ENCODE results near the gene YOD1.

The YOD1 gene

DNA sequence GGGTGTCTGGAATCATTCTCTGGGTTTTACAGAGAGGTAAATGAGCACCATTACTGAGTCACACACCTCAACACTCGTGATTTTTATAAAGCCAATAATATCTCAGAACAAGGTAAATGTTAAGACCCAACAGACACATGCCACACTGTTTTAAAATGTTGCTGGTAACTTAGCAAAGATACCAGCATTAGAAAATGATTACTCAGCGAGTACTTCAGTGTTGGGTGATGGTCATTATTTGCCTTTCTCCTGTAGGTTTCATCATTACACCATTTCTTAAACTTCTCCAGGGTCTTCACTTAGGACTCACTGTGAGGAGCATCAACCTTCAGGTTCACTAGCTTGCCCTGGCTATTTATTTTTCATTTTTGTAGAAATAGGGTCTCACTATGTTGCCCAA, 30.8 kb upstream of the YOD1 start:
- no peak overlapping the region for H3K9ac ChIP-seq (ENCODE audit: low read length in 2 of 2)
- H3K9me3 ChIP-seq (ENCODE audit: control insufficient read depth in 2 of 2, low read length in 2 of 2), result no peaks in the 10 kb centered on the region
- H3K4me1 ChIP-seq (ENCODE audit: control insufficient read depth, insufficient read depth, low read length), result peaks cover 4% of the 10 kb centered on the region
- no peak overlapping the region for H3K27ac ChIP-seq (ENCODE audit: low read length)
- H3K36me3 ChIP-seq (ENCODE audit: control insufficient read depth in 2 of 2, insufficient read depth in 2 of 2, low read length in 2 of 2), result peaks cover 0 to 3% of the 10 kb centered on the region in 2 donors
- H3K27me3 ChIP-seq (ENCODE audit: control insufficient read depth in 1 of 2, insufficient read depth in 2 of 2, low read length in 2 of 2), result no peaks in the 10 kb centered on the region
- H3K4me3 ChIP-seq (ENCODE audit: low read length in 2 of 2), result no peak overlapping the region

DNA sequence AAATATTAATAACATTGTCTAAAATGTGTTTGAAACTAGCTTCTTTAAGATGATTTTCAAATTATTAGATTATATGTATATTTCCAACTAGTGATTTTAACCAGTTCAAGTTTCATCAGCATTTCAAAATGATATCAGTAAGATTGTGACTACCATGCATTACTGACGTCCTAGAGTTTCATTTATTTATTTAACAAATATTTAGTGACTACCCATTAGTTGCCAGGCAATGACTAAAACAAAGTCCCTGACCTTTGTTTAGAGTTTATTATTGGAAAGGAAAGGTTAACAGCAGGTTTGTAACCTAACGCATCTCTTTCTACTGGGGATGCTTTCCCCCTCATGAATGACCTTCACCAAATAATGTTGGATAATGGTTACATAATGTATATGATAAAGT, 30.1 kb upstream of the YOD1 start:
- Histone ChIP-seq H3K4me3 (ENCODE audit: low read length in 2 of 2) (no peak overlapping the region), H3K9me3 (ENCODE audit: control insufficient read depth in 2 of 2, low read length in 2 of 2) (no peaks in the 10 kb centered on the region), H3K27me3 (ENCODE audit: control insufficient read depth in 1 of 2, insufficient read depth in 2 of 2, low read length in 2 of 2) (no peaks in the 10 kb centered on the region), H3K4me1 (ENCODE audit: control insufficient read depth, insufficient read depth, low read length) (peaks cover 4% of the 10 kb centered on the region), H3K9ac (ENCODE audit: low read length in 2 of 2) (no peak overlapping the region), H3K36me3 (ENCODE audit: control insufficient read depth in 2 of 2, insufficient read depth in 2 of 2, low read length in 2 of 2) (peaks cover 0 to 3% of the 10 kb centered on the region in 2 donors), H3K27ac (ENCODE audit: low read length) (no peak overlapping the region)

DNA sequence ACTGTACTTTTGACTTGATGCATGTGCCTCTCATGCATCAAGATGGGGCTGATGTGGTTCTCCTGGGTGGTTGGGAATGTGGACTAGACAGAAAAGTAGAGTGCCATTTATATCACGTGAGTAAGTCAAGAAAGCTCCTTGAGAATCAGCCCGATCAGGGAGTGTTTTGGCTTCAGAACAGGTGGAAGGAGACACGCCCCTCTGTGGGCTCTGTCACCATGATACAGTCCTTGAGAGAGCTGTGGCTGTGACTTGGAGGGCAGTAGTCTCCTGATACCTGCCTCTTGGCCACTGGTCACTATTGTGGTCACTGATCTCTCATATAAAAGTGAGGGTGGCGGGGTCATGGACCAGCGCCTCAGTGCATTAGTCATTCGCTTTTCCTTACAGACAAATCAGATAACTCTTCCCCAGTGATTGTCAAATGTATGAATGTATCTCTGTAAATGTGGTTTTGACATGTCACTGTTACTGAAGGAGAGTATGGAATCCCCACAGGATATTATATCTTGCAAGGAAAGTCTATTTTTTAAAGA, 28.8 kb upstream of the YOD1 start:
- Histone ChIP-seq H3K4me3 (ENCODE audit: low read length in 2 of 2) (no peak overlapping the region), H3K9me3 (ENCODE audit: control insufficient read depth in 2 of 2, low read length in 2 of 2) (no peaks in the 10 kb centered on the region), H3K36me3 (ENCODE audit: control insufficient read depth in 2 of 2, insufficient read depth in 2 of 2, low read length in 2 of 2) (peaks cover 0 to 3% of the 10 kb centered on the region in 2 donors), H3K27ac (ENCODE audit: low read length) (no peak overlapping the region), H3K27me3 (ENCODE audit: control insufficient read depth in 1 of 2, insufficient read depth in 2 of 2, low read length in 2 of 2) (no peaks in the 10 kb centered on the region), H3K4me1 (ENCODE audit: control insufficient read depth, insufficient read depth, low read length) (peaks cover 4% of the 10 kb centered on the region), H3K9ac (ENCODE audit: low read length in 2 of 2) (no peak overlapping the region)

DNA sequence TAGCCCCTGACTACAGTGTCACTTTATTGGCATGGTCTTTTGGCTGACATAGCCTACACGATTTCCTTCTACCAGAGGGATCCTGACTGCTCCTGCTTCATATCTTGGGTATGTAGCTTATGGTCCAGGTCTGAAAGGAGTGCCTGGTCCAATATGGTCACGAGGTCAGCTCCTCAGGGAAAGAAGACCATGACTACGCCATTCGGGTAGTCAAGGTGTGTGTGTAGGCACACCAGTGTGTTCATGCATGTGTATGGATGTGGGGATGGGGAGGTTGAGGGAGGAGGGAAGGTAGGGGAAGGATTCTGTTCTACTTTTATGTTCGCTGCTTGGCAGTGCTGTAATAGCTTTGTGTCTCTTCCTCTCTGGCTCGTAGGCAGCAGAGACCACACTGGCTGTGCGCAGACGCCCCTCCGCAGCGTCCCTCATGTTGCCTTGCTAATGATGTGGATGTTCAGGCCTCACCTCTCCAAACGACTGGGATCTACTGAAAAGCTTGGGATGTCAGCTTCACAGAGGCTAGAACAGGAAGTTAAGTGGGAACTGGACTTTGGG, 27.6 kb upstream of the YOD1 start:
- H3K4me1 ChIP-seq (ENCODE audit: control insufficient read depth, insufficient read depth, low read length), result peaks cover 4% of the 10 kb centered on the region
- no peak overlapping the region for H3K4me3 ChIP-seq (ENCODE audit: low read length in 2 of 2)
- H3K36me3 ChIP-seq (ENCODE audit: control insufficient read depth in 2 of 2, insufficient read depth in 2 of 2, low read length in 2 of 2), result peaks cover 0 to 3% of the 10 kb centered on the region in 2 donors

DNA sequence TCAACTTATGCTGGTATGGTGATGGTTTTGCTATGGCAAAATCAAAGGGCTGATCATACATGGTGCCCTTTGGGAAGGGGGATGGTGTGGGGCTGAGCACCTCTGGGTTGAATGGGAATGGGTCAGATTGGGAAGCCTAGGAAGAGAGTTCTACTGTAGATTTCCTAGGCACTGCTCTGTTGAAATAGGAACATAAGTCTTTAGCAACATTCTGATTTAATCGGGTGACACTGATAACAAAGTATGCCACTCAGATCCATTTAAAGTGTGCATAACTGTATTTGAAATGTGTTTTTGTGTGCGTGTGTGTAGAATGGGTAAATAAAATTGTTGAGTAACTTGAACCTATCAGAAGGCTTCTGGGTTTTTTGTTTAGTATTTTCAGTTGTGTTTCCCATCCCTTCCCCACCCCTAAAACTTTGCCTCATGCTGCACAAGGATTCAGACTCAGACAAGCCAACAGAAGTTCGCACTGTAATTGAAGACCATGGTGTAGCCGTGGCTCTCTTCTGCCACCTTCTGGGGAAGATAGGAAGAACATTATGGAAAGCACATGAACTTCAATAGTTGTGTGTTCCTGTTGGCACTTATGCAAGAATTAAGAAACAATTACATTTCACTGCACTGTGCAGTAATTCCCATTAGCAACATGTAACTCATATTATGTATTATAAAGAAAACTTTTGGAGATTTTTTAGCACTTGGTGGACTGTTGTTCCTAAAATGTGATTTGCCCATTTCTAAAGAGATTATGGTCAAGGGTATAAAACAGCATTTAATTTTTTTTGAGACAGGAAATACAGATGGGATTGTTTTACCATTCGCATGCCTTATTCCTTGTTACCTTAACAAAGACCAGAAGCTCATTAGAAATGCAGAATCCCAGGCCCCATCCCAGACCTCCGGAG, 26.7 kb upstream of the YOD1 start:
- no peak overlapping the region for H3K4me3 ChIP-seq (ENCODE audit: low read length in 2 of 2)
- H3K27me3 ChIP-seq (ENCODE audit: control insufficient read depth in 1 of 2, insufficient read depth in 2 of 2, low read length in 2 of 2), result no peaks in the 10 kb centered on the region
- H3K9me3 ChIP-seq (ENCODE audit: control insufficient read depth in 2 of 2, low read length in 2 of 2), result no peaks in the 10 kb centered on the region
- H3K27ac ChIP-seq (ENCODE audit: low read length), result no peak overlapping the region
- peaks cover 0 to 4% of the 10 kb centered on the region in 2 donors for H3K36me3 ChIP-seq (ENCODE audit: control insufficient read depth in 2 of 2, insufficient read depth in 2 of 2, low read length in 2 of 2)
- no peak overlapping the region for H3K9ac ChIP-seq (ENCODE audit: low read length in 2 of 2)
- peaks cover 4% of the 10 kb centered on the region for H3K4me1 ChIP-seq (ENCODE audit: control insufficient read depth, insufficient read depth, low read length)

More for the DNA sequence above, 27.6 kb upstream of the YOD1 start:
- no peak overlapping the region for H3K27ac ChIP-seq (ENCODE audit: low read length)
- H3K27me3 ChIP-seq (ENCODE audit: control insufficient read depth in 1 of 2, insufficient read depth in 2 of 2, low read length in 2 of 2), result no peaks in the 10 kb centered on the region
- no peaks in the 10 kb centered on the region for H3K9me3 ChIP-seq (ENCODE audit: control insufficient read depth in 2 of 2, low read length in 2 of 2)
- no peak overlapping the region for H3K9ac ChIP-seq (ENCODE audit: low read length in 2 of 2)

DNA sequence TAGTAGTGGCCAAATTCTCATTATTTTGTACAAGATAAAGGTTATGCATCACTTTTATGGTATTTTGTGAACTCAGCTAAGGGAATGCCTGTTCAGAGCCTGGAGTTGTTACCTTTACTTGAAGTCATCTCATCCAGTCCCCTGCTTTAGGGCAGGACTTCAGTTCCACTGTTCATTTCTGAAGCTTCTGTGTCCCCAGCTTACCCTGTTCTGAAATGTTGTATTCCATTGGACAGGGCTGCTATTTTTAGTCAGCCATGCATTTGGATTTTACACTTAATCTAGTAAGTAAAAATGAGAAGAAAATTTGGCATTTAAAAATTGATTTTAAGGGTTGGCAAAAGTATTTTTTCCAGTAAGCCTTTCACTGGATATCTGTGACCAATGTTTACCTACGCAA, 26.0 kb upstream of the YOD1 start:
- Histone ChIP-seq H3K4me1 (ENCODE audit: control insufficient read depth, insufficient read depth, low read length) (peaks cover 4% of the 10 kb centered on the region), H3K36me3 (ENCODE audit: control insufficient read depth in 2 of 2, insufficient read depth in 2 of 2, low read length in 2 of 2) (peaks cover 0 to 8% of the 10 kb centered on the region in 2 donors), H3K27me3 (ENCODE audit: control insufficient read depth in 1 of 2, insufficient read depth in 2 of 2, low read length in 2 of 2) (no peaks in the 10 kb centered on the region), H3K9ac (ENCODE audit: low read length in 2 of 2) (no peak overlapping the region), H3K4me3 (ENCODE audit: low read length in 2 of 2) (no peak overlapping the region), H3K9me3 (ENCODE audit: control insufficient read depth in 2 of 2, low read length in 2 of 2) (no peaks in the 10 kb centered on the region), H3K27ac (ENCODE audit: low read length) (no peak overlapping the region)

DNA sequence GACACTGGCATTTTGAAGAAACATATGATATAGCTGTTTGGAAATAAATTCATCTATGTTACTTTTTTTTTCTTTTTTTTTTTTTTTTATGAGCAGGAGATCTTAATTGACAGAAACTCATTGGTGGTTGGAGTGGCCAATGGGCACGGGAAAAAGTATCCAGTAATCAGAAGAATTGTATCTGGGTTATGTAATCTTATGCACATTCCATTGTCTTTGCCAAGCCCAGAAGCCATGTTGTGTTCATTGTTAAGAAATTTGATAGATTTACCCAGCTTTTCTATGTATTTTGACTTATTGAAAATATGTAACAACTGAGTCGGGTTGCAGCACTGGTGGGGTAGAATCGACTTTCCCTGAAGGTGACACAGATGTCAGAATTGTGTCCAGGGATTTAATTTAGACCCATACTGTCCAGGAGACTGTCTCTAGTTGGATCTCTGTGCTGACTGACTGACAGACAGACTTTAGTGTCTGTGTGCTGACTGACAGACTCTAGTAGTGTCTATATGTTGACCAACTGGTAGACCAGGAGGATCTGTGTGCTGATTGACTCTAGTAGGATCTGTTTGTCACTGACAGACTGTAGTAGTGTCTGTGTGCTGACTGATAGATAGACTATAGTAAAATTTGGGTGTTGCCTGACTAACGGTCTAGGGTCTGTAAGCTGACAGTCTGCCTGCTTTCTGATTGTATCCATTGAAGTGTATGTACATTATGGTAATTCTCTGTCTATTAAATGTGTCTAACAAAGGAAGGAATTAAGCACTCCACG, 25.4 kb upstream of the YOD1 start:
- H3K9me3 ChIP-seq (ENCODE audit: control insufficient read depth in 2 of 2, low read length in 2 of 2), result no peaks in the 10 kb centered on the region
- H3K27me3 ChIP-seq (ENCODE audit: control insufficient read depth in 1 of 2, insufficient read depth in 2 of 2, low read length in 2 of 2), result no peaks in the 10 kb centered on the region
- H3K9ac ChIP-seq (ENCODE audit: low read length in 2 of 2), result no peak overlapping the region
- peaks cover 4% of the 10 kb centered on the region for H3K4me1 ChIP-seq (ENCODE audit: control insufficient read depth, insufficient read depth, low read length)
- no peak overlapping the region for H3K4me3 ChIP-seq (ENCODE audit: low read length in 2 of 2)
- H3K36me3 ChIP-seq (ENCODE audit: control insufficient read depth in 2 of 2, insufficient read depth in 2 of 2, low read length in 2 of 2), result peaks cover 0 to 9% of the 10 kb centered on the region in 2 donors
- no peak overlapping the region for H3K27ac ChIP-seq (ENCODE audit: low read length)

DNA sequence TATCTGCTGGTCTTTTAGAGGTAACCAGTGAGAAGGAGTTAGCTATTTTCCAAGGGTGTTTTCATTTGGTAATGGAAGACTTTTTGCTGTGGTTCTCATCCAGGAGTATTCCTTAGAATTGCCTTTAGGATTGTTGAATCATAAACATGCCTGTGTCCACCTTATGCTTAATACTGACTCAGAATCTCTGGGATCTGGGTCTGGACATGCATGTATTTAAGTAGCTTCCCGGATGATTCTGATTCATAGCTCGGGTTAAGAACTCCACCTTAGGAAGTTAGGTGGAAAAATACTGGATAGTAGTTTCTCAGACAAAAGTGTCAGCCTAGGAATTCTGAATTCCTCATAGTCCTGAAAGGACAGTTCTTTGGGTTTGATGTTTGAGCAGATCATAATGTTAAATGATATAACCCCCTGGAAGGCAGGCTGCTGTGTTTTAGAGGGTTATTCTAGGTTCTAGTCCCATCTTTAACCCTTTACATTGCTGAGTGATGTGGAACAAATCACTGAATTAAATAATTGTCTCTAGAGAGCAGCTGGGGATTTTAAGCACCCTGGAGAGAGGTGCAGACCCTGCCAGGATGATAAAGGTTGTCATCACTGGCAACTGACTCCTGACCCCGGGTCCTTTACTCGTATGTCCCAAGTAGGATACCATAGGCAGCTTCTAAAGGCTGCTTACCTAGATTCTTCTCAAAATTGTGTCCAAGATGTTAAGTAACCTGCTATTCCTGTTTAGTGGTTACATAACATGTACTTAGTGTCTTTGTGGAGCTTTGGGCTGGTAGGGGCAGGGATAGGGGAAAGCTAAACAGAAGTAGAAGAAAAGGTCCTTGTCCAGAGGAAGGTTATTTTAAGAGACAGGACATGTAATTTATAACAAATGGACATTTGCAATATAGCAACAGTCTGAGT, 23.2 kb upstream of the YOD1 start:
- no peak overlapping the region for H3K27ac ChIP-seq (ENCODE audit: low read length)
- no peak overlapping the region for H3K9ac ChIP-seq (ENCODE audit: low read length in 2 of 2)
- H3K9me3 ChIP-seq (ENCODE audit: control insufficient read depth in 2 of 2, low read length in 2 of 2), result no peaks in the 10 kb centered on the region
- peaks cover 0 to 20% of the 10 kb centered on the region in 2 donors for H3K36me3 ChIP-seq (ENCODE audit: control insufficient read depth in 2 of 2, insufficient read depth in 2 of 2, low read length in 2 of 2)
- no peaks in the 10 kb centered on the region for H3K27me3 ChIP-seq (ENCODE audit: control insufficient read depth in 1 of 2, insufficient read depth in 2 of 2, low read length in 2 of 2)
- peaks cover 4% of the 10 kb centered on the region for H3K4me1 ChIP-seq (ENCODE audit: control insufficient read depth, insufficient read depth, low read length)
- no peak overlapping the region for H3K4me3 ChIP-seq (ENCODE audit: low read length in 2 of 2)

DNA sequence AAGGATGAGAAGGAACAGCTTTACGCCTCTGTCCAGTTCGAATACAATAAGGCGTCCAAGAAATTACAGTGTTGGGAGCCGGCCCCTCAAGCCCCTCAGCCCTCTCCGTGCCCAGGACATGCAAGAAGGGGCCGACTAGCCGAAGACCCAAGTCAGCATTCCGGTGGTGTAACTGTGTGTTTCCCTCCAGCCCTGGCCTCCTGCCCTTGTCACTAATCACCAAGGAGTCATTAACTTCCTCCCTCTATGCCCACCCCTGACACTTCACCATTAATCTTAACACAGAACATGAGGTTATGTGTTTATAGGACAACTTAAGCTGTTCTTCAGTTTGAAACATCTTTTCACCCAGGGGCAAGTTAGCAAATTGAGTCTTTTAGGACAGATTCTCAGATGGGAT, 21.2 kb upstream of the YOD1 start:
- peaks cover 4 to 29% of the 10 kb centered on the region in 2 donors for H3K36me3 ChIP-seq (ENCODE audit: control insufficient read depth in 2 of 2, insufficient read depth in 2 of 2, low read length in 2 of 2)
- H3K4me1 ChIP-seq (ENCODE audit: control insufficient read depth, insufficient read depth, low read length), result no peaks in the 10 kb centered on the region
- H3K27ac ChIP-seq (ENCODE audit: low read length), result no peak overlapping the region
- no peak overlapping the region for H3K9ac ChIP-seq (ENCODE audit: low read length in 2 of 2)
- no peaks in the 10 kb centered on the region for H3K27me3 ChIP-seq (ENCODE audit: control insufficient read depth in 1 of 2, insufficient read depth in 2 of 2, low read length in 2 of 2)
- H3K9me3 ChIP-seq (ENCODE audit: control insufficient read depth in 2 of 2, low read length in 2 of 2), result no peaks in the 10 kb centered on the region
- H3K4me3 ChIP-seq (ENCODE audit: low read length in 2 of 2), result no peak overlapping the region

DNA sequence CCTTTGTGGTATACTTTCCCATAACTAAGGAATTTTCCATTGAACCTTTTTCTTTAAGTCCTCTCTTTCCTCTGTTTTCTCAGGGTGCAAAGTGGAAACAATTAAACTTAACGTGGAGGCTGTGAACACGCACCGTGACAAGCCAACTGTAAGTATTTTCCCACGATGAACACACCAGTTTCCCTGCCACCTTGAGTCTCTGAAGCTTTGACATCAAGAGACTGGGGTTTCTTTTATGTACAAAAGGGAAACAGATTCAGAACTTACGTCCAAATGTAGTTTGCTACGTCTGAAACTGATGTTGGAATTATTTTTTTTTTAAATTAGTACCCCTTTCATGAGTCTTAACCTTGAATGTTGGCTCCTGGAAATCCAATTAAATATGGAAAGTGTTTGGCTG, 20.4 kb upstream of the YOD1 start:
- no peaks in the 10 kb centered on the region for H3K27me3 ChIP-seq (ENCODE audit: control insufficient read depth in 1 of 2, insufficient read depth in 2 of 2, low read length in 2 of 2)

More for the DNA sequence above, 20.4 kb upstream of the YOD1 start:
- no peak overlapping the region for H3K4me3 ChIP-seq (ENCODE audit: low read length in 2 of 2)
- no peaks in the 10 kb centered on the region for H3K4me1 ChIP-seq (ENCODE audit: control insufficient read depth, insufficient read depth, low read length)
- no peak overlapping the region for H3K27ac ChIP-seq (ENCODE audit: low read length)
- H3K9ac ChIP-seq (ENCODE audit: low read length in 2 of 2), result no peak overlapping the region
- H3K36me3 ChIP-seq (ENCODE audit: control insufficient read depth in 2 of 2, insufficient read depth in 2 of 2, low read length in 2 of 2), result peaks cover 4 to 34% of the 10 kb centered on the region in 2 donors
- H3K9me3 ChIP-seq (ENCODE audit: control insufficient read depth in 2 of 2, low read length in 2 of 2), result no peaks in the 10 kb centered on the region

All from stomach smooth muscle (tissue), 2 donors.